ENCODE results near the gene ECI1.

GRCh38 chr16:2284797-2285576, 33.6 kb upstream of the ECI1 start:
- no peak for TF ChIP-seq CTCF (IDR thresholded peaks at IDR 0.05; ENCODE audit: low read depth, low read length)
- no peak for TF ChIP-seq EZH2phosphoT487 (IDR thresholded peaks at IDR 0.05; ENCODE audit: low read depth)

Data from OCI-LY3 (cell line).